ENCODE results near the gene DYNC1H1. TPM values are rescaled to one million over a fixed set of nuclear protein-coding genes. Genes with fewer than 3 reads are reported as not detected.

The DYNC1H1 gene
- total and polyA plus RNA-seq, 2 experiments from 2014 or later: 158 to 434 TPM

- peaks cover 91% of the 10 kb centered on the region for H3K36me3 ChIP-seq
- no peak for TF ChIP-seq CTCF (IDR thresholded peaks at IDR 0.05; ENCODE audit: low read depth, low read length)
Measured at GRCh38 chr14:102027951-102028350, 63.6 kb downstream of the DYNC1H1 start.

GRCh38 chr14:102028733-102029132 is 64.4 kb downstream of the DYNC1H1 start:
- no peak for DNase-seq (ENCODE audit: low read depth in 1 of 2, low spot score in 1 of 2)
- Histone ChIP-seq H3K36me3 (peaks cover 91% of the 10 kb centered on the region), H3K9me3 (ENCODE audit: low read depth) (no peaks in the 10 kb centered on the region), H3K27me3 (no peaks in the 10 kb centered on the region), H3K4me3 (no peak overlapping the region), H3K4me1 (ENCODE audit: low read depth) (no peaks in the 10 kb centered on the region), H3K27ac (peak overlapping the region; percentile 23)
- no peak for TF ChIP-seq CTCF (IDR thresholded peaks at IDR 0.05; ENCODE audit: low read depth, low read length)

More at GRCh38 chr14:102027951-102028350, 63.6 kb downstream of the DYNC1H1 start:
- Histone ChIP-seq H3K4me3 (no peak overlapping the region), H3K27me3 (no peaks in the 10 kb centered on the region), H3K27ac (no peak overlapping the region), H3K9me3 (ENCODE audit: low read depth) (no peaks in the 10 kb centered on the region), H3K4me1 (ENCODE audit: low read depth) (no peaks in the 10 kb centered on the region)
- DNase-seq (ENCODE audit: low read depth in 1 of 2, low spot score in 1 of 2): no peak

GRCh38 chr14:102029956-102030355 is 65.6 kb downstream of the DYNC1H1 start:
- Histone ChIP-seq H3K4me3 (no peak overlapping the region), H3K27ac (peak overlapping the region; percentile 7), H3K9me3 (ENCODE audit: low read depth) (no peaks in the 10 kb centered on the region), H3K4me1 (ENCODE audit: low read depth) (no peaks in the 10 kb centered on the region), H3K36me3 (peaks cover 92% of the 10 kb centered on the region), H3K27me3 (no peaks in the 10 kb centered on the region)
- DNase-seq (ENCODE audit: low read depth in 1 of 2, low spot score in 1 of 2): no peak
- no peak for TF ChIP-seq CTCF (IDR thresholded peaks at IDR 0.05; ENCODE audit: low read depth, low read length)

- Histone ChIP-seq H3K9me3 (ENCODE audit: low read depth) (no peaks in the 10 kb centered on the region), H3K27me3 (no peaks in the 10 kb centered on the region), H3K4me1 (ENCODE audit: low read depth) (no peaks in the 10 kb centered on the region), H3K36me3 (peaks cover 92% of the 10 kb centered on the region), H3K4me3 (no peak overlapping the region), H3K27ac (no peak overlapping the region)
- no peak for TF ChIP-seq CTCF (IDR thresholded peaks at IDR 0.05; ENCODE audit: low read depth, low read length)
- no peak for DNase-seq (ENCODE audit: low read depth in 1 of 2, low spot score in 1 of 2)
Measured at GRCh38 chr14:102033241-102033640, 68.9 kb downstream of the DYNC1H1 start.

GRCh38 chr14:102034301-102034700 is 69.9 kb downstream of the DYNC1H1 start:
- peaks cover 92% of the 10 kb centered on the region for H3K36me3 ChIP-seq
- H3K4me3 ChIP-seq: no peak overlapping the region
- no peak overlapping the region for H3K27ac ChIP-seq
- no peak for DNase-seq (ENCODE audit: low read depth in 1 of 2, low spot score in 1 of 2)
- TF ChIP-seq CTCF (IDR thresholded peaks at IDR 0.05; ENCODE audit: low read depth, low read length): no peak
- H3K9me3 ChIP-seq (ENCODE audit: low read depth): no peaks in the 10 kb centered on the region
- no peaks in the 10 kb centered on the region for H3K27me3 ChIP-seq
- no peaks in the 10 kb centered on the region for H3K4me1 ChIP-seq (ENCODE audit: low read depth)

GRCh38 chr14:102035914-102036313 is 71.5 kb downstream of the DYNC1H1 start:
- DNase-seq (ENCODE audit: low read depth in 1 of 2, low spot score in 1 of 2): no peak
- H3K4me3 ChIP-seq: no peak overlapping the region
- H3K4me1 ChIP-seq (ENCODE audit: low read depth): no peaks in the 10 kb centered on the region
- H3K9me3 ChIP-seq (ENCODE audit: low read depth): no peaks in the 10 kb centered on the region
- TF ChIP-seq CTCF (IDR thresholded peaks at IDR 0.05; ENCODE audit: low read depth, low read length): no peak
- no peak overlapping the region for H3K27ac ChIP-seq
- H3K36me3 ChIP-seq: peaks cover 92% of the 10 kb centered on the region
- no peaks in the 10 kb centered on the region for H3K27me3 ChIP-seq
